HepG2 (cell line): Measurements from ENCODE around the gene GALNT1. TPM values are rescaled to one million over a fixed set of nuclear protein-coding genes. Genes with fewer than 3 reads are reported as not detected.

Experiments
- FOXJ3 ChIP-seq: sonication (generic); formaldehyde crosslinking; IDR thresholded peaks from 2 replicates; pipeline ENCODE4 v1.4.0; 2020; ENCODE audit warnings: missing genetic modification reagents, mild to moderate bottlenecking, borderline replicate concordance
- HCFC1 ChIP-seq: fragments of 150-350 bp; IDR thresholded peaks from 2 replicates; pipeline ENCODE4 v1.6.1; 2014; ENCODE audit warnings: low read depth, low read length
- HMG20A ChIP-seq: IDR thresholded peaks from 2 replicates; pipeline ENCODE4 v1.6.1; 2016; ENCODE audit warnings: borderline replicate concordance
- RFX5 ChIP-seq: IDR thresholded peaks from 2 replicates; pipeline ENCODE4 v1.6.1; 2011; ENCODE audit warnings: low read depth, low read length, improper control_type of control experiment
- THAP11 ChIP-seq: IDR thresholded peaks from 2 replicates; pipeline ENCODE4 v1.6.1; 2016; ENCODE audit warnings: missing biosample characterization, missing genetic modification reagents
- ZBTB7B ChIP-seq: sonication (generic); formaldehyde crosslinking; IDR thresholded peaks from 2 replicates; pipeline ENCODE4 v1.4.0; 2020; ENCODE audit warnings: missing genetic modification reagents
- ZFP1 ChIP-seq: IDR thresholded peaks from 2 replicates; pipeline ENCODE4 v1.6.1; 2016
- ZMYM3 ChIP-seq: sonication (generic); formaldehyde crosslinking; IDR thresholded peaks from 2 replicates; pipeline ENCODE4 v1.5.1; 2020; ENCODE audit warnings: mild to moderate bottlenecking, missing genetic modification reagents
- ZNF510 ChIP-seq: sonication (generic); formaldehyde crosslinking; IDR thresholded peaks from 2 replicates; pipeline ENCODE4 v1.4.0; 2020; ENCODE audit warnings: low read depth, mild to moderate bottlenecking, missing genetic modification reagents
- polyA plus RNA-seq, 8 experiments: library from polyadenylated mRNA; depleted of rRNA in 3 of 8; stranded (reverse) in 7 of 8; unstranded in 1 of 8; fragments of >200 nt; fragmentation: Illumina TruSeq in 4 of 8; extraction: Trizol in 4 of 8; gene quantifications; 2 replicates each; pipeline versions ENCODE4 v1.2.1 to v1.2.3, GENCODE V29; 2011 to 2016; ENCODE audit warnings: low read depth in 4 of 8, missing spikeins in 1 of 8, mixed read lengths in 1 of 8; ENCODE audit not compliant: insufficient read depth in 1 of 8
- total RNA-seq, 5 experiments: library from RNA; depleted of rRNA; stranded (reverse); fragments of >200 nt; fragmentation: Illumina TruSeq; extraction: Trizol; gene quantifications; 2 replicates each; pipeline ENCODE4 v1.2.3, GENCODE V29; 2016; ENCODE audit warnings: low read depth in 1 of 5
- TF ChIP-seq, protein P1 (sequence below): sonication (generic); formaldehyde crosslinking; IDR thresholded peaks from 2 replicates; pipeline ENCODE4 v1.8.0; 2022; ENCODE audit warnings: mild to moderate bottlenecking, missing genetic modification reagents
- TF ChIP-seq, protein P2 (sequence below): sonication (generic); formaldehyde crosslinking; IDR thresholded peaks from 2 replicates; pipeline ENCODE4 v1.4.0; 2020; ENCODE audit warnings: missing genetic modification reagents, mild to moderate bottlenecking, borderline replicate concordance
- TF ChIP-seq, protein P3 (sequence below): sonication (generic); formaldehyde crosslinking; IDR thresholded peaks from 2 replicates; pipeline ENCODE4 v1.5.0; 2020; ENCODE audit warnings: mild to moderate bottlenecking, missing genetic modification reagents
- TF ChIP-seq, protein P4 (sequence below): IDR thresholded peaks from 2 replicates; pipeline ENCODE4 v1.4.0; 2020; ENCODE audit warnings: mild to moderate bottlenecking, missing genetic modification reagents
- TF ChIP-seq, protein P5 (sequence below): sonication (generic); formaldehyde crosslinking; IDR thresholded peaks from 2 replicates; pipeline ENCODE4 v1.4.0; 2020; ENCODE audit warnings: missing genetic modification reagents
- TF ChIP-seq, protein P6 (sequence below): sonication (generic); formaldehyde crosslinking; IDR thresholded peaks from 2 replicates; pipeline ENCODE4 v1.4.0; 2020; ENCODE audit warnings: mild to moderate bottlenecking, missing genetic modification reagents

Gene GALNT1
- total and polyA plus RNA-seq, 2 of the 13 experiments (the other 11 are each of a cell fraction or from before 2014, with no cell fraction given): 41.1 to 100 TPM

DNA sequence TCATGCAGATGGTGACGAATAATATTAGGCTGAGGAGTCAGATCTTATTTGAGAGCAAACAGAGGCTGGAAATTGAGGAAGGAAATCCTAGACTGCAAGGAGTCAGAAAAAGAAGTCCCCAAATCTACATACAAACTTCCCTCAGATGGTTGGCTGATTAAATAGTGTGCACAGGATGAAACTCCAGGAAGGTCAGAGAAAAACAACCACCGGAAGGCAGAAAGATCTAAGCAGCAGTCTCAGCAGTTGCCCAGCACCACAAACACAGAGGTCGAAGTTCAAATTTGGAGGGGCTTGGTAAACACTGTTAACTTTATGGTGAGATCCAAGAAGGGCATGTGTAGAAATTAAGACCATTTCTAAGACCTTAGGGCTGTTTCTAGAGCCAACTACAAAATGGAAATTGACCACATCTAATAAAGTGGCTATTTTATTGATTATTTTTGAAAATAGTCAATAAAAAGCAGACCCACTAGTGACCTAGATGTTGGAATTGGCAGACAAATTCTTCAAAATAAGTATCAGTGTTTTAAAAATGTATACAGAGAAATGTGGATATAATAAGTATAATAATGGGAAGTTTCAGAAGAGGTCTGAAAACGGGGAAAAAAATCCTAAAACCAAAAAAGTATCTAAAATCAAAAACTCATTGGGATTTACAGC, 134.8 kb downstream of the GALNT1 start (continued):
- TF ChIP-seq, protein P1, sequence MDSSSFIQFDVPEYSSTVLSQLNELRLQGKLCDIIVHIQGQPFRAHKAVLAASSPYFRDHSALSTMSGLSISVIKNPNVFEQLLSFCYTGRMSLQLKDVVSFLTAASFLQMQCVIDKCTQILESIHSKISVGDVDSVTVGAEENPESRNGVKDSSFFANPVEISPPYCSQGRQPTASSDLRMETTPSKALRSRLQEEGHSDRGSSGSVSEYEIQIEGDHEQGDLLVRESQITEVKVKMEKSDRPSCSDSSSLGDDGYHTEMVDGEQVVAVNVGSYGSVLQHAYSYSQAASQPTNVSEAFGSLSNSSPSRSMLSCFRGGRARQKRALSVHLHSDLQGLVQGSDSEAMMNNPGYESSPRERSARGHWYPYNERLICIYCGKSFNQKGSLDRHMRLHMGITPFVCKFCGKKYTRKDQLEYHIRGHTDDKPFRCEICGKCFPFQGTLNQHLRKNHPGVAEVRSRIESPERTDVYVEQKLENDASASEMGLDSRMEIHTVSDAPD: peak; percentile 34; the same call in 1 of the 2 replicates
- TF ChIP-seq FOXJ3 (CRISPR knock-in tag) (peak; percentile 76; the same call in 1 of the 2 replicates), HMG20A (CRISPR knock-in tag) (peak; percentile 88), HCFC1 (no peak), ZNF510 (no peak), ZFP1 (CRISPR knock-in tag) (0 out of 2 replicates have a peak, but pooled peaks have one; percentile 42), RFX5 (no peak), ZBTB7B (CRISPR knock-in tag) (peak; percentile 84; the same call in 1 of the 2 replicates), THAP11 (CRISPR knock-in tag) (0 out of 2 replicates have a peak, but pooled peaks have one; percentile 35), ZMYM3 (peak; percentile 53; the same call in 1 of the 2 replicates)
- TF ChIP-seq, protein P2, sequence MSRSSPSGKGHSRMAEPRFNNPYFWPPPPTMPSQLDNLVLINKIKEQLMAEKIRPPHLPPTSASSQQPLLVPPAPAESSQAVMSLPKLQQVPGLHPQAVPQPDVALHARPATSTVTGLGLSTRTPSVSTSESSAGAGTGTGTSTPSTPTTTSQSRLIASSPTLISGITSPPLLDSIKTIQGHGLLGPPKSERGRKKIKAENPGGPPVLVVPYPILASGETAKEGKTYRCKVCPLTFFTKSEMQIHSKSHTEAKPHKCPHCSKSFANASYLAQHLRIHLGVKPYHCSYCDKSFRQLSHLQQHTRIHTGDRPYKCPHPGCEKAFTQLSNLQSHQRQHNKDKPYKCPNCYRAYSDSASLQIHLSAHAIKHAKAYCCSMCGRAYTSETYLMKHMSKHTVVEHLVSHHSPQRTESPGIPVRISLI (CRISPR knock-in tag): peak; percentile 39; the same call in 1 of the 2 replicates
- TF ChIP-seq, protein P3, sequence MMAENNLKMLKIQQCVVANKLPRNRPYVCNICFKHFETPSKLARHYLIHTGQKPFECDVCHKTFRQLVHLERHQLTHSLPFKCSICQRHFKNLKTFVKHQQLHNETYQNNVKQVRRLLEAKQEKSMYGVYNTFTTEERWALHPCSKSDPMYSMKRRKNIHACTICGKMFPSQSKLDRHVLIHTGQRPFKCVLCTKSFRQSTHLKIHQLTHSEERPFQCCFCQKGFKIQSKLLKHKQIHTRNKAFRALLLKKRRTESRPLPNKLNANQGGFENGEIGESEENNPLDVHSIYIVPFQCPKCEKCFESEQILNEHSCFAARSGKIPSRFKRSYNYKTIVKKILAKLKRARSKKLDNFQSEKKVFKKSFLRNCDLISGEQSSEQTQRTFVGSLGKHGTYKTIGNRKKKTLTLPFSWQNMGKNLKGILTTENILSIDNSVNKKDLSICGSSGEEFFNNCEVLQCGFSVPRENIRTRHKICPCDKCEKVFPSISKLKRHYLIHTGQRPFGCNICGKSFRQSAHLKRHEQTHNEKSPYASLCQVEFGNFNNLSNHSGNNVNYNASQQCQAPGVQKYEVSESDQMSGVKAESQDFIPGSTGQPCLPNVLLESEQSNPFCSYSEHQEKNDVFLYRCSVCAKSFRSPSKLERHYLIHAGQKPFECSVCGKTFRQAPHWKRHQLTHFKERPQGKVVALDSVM (CRISPR knock-in tag): 0 out of 2 replicates have a peak, but pooled peaks have one; percentile 14
- TF ChIP-seq, protein P4, sequence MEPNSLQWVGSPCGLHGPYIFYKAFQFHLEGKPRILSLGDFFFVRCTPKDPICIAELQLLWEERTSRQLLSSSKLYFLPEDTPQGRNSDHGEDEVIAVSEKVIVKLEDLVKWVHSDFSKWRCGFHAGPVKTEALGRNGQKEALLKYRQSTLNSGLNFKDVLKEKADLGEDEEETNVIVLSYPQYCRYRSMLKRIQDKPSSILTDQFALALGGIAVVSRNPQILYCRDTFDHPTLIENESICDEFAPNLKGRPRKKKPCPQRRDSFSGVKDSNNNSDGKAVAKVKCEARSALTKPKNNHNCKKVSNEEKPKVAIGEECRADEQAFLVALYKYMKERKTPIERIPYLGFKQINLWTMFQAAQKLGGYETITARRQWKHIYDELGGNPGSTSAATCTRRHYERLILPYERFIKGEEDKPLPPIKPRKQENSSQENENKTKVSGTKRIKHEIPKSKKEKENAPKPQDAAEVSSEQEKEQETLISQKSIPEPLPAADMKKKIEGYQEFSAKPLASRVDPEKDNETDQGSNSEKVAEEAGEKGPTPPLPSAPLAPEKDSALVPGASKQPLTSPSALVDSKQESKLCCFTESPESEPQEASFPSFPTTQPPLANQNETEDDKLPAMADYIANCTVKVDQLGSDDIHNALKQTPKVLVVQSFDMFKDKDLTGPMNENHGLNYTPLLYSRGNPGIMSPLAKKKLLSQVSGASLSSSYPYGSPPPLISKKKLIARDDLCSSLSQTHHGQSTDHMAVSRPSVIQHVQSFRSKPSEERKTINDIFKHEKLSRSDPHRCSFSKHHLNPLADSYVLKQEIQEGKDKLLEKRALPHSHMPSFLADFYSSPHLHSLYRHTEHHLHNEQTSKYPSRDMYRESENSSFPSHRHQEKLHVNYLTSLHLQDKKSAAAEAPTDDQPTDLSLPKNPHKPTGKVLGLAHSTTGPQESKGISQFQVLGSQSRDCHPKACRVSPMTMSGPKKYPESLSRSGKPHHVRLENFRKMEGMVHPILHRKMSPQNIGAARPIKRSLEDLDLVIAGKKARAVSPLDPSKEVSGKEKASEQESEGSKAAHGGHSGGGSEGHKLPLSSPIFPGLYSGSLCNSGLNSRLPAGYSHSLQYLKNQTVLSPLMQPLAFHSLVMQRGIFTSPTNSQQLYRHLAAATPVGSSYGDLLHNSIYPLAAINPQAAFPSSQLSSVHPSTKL (CRISPR knock-in tag): peak; percentile 98
- TF ChIP-seq, protein P5, sequence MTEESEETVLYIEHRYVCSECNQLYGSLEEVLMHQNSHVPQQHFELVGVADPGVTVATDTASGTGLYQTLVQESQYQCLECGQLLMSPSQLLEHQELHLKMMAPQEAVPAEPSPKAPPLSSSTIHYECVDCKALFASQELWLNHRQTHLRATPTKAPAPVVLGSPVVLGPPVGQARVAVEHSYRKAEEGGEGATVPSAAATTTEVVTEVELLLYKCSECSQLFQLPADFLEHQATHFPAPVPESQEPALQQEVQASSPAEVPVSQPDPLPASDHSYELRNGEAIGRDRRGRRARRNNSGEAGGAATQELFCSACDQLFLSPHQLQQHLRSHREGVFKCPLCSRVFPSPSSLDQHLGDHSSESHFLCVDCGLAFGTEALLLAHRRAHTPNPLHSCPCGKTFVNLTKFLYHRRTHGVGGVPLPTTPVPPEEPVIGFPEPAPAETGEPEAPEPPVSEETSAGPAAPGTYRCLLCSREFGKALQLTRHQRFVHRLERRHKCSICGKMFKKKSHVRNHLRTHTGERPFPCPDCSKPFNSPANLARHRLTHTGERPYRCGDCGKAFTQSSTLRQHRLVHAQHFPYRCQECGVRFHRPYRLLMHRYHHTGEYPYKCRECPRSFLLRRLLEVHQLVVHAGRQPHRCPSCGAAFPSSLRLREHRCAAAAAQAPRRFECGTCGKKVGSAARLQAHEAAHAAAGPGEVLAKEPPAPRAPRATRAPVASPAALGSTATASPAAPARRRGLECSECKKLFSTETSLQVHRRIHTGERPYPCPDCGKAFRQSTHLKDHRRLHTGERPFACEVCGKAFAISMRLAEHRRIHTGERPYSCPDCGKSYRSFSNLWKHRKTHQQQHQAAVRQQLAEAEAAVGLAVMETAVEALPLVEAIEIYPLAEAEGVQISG (CRISPR knock-in tag): peak; percentile 60; the same call in 1 of the 2 replicates
- TF ChIP-seq, protein P6, sequence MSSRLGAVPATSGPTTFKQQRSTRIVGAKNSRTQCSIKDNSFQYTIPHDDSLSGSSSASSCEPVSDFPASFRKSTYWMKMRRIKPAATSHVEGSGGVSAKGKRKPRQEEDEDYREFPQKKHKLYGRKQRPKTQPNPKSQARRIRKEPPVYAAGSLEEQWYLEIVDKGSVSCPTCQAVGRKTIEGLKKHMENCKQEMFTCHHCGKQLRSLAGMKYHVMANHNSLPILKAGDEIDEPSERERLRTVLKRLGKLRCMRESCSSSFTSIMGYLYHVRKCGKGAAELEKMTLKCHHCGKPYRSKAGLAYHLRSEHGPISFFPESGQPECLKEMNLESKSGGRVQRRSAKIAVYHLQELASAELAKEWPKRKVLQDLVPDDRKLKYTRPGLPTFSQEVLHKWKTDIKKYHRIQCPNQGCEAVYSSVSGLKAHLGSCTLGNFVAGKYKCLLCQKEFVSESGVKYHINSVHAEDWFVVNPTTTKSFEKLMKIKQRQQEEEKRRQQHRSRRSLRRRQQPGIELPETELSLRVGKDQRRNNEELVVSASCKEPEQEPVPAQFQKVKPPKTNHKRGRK: no peak
